OCI-M1 (cell line): ENCODE measurements around the gene FRMD5.
"Not testable (repeated sequence)": the region's sequence is repeated elsewhere in the genome, so short reads cannot be mapped to it uniquely, and the experiment has no call there.

Experiments used
- DNase-seq: peaks from one replicate; lab custom pipeline; 2025; lab: John Stamatoyannopoulos, UW

The FRMD5 gene

GRCh38 chr15:43830691-43831275, 364.3 kb downstream of the FRMD5 start:
- not testable (repeated sequence) for DNase-seq

- DNase-seq = not testable (repeated sequence)
Observed at GRCh38 chr15:43829951-43830540, 365.0 kb downstream of the FRMD5 start.

- peak; percentile 22 for DNase-seq
Observed at GRCh38 chr15:43828061-43828657, 366.9 kb downstream of the FRMD5 start.

- DNase-seq = peak; percentile 95
Observed at GRCh38 chr15:43826508-43827341, 368.3 kb downstream of the FRMD5 start, which contains the start of gene WDR76. Gene WDR76, plus strand, starts transcription at chr15:43827002. Its CDS starts 31 bp downstream, at chr15:43827033.

- DNase-seq = no peak
Observed at GRCh38 chr15:43826029-43826507, 369.0 kb downstream of the FRMD5 start.

GRCh38 chr15:43825305-43825704, 369.8 kb downstream of the FRMD5 start:
- not testable (repeated sequence) for DNase-seq

- DNase-seq = peak; percentile 99
Observed at GRCh38 chr15:43824302-43825246, 370.5 kb downstream of the FRMD5 start, which contains the start of gene MFAP1. Gene MFAP1, minus strand, starts transcription at chr15:43824690. Its CDS starts 121 bp downstream, at chr15:43824569.

GRCh38 chr15:43821505-43821904, 373.6 kb downstream of the FRMD5 start:
- no peak for DNase-seq
